ENCODE data around the gene KIF23. TPM values are rescaled to one million over a fixed set of nuclear protein-coding genes. Genes with fewer than 3 reads are reported as not detected.

The KIF23 gene
- total and polyA plus RNA-seq, 11 donors = 0.23 to 7.7 (median 0.66) TPM; not detected in 1

DNA sequence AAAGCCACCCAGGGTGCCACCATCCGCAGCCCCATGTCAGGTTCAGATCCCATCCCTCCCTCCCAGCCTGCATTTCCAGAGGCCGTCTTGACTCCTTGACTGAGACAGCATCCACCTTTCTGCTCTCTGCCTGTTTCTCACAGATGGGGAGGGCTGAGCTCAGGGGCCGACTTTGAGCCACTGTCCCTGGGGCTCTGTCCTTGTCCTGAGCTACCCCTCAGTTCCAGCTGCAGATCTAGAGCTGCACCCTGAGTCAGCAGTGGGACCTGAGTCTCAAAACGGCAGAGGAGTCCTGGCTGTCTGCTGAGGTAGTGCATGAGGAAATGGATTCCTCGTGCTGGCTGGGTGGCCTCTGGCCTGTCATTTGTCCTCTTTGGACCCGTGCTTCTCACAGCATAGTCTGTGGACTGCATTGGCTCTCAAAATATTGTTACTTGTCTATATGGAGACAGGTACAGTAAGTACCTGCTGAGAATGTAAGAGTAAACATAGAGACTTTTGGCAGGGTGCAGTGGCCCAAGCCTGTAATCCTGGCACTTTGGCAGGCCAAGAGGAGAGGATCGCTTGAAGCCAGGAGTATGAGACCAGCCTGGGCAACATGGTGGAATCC, 60.8 kb downstream of the KIF23 start:
- peaks cover 0 to 5% (median 0%) of the 10 kb centered on the region in 12 donors for H3K9me3 ChIP-seq
- intact Hi-C loops (cut with DNase I) = loop anchor here (1.0 to 10.0 kb wide), 13 partner anchors 102 to 1340 kb away; partner anchors contain the start of gene TLE3 (in 4 of the 10)
- DNase-seq (no peak), ATAC-seq (no peak)
- no peaks in the 10 kb centered on the region for H3K27me3 ChIP-seq
- no peaks in the 10 kb centered on the region for H3K4me1 ChIP-seq
- no peak overlapping the region for H3K27ac ChIP-seq
- no peak for TF ChIP-seq POLR2A (IDR thresholded peaks at IDR 0.05)
- TF ChIP-seq, protein P1, sequence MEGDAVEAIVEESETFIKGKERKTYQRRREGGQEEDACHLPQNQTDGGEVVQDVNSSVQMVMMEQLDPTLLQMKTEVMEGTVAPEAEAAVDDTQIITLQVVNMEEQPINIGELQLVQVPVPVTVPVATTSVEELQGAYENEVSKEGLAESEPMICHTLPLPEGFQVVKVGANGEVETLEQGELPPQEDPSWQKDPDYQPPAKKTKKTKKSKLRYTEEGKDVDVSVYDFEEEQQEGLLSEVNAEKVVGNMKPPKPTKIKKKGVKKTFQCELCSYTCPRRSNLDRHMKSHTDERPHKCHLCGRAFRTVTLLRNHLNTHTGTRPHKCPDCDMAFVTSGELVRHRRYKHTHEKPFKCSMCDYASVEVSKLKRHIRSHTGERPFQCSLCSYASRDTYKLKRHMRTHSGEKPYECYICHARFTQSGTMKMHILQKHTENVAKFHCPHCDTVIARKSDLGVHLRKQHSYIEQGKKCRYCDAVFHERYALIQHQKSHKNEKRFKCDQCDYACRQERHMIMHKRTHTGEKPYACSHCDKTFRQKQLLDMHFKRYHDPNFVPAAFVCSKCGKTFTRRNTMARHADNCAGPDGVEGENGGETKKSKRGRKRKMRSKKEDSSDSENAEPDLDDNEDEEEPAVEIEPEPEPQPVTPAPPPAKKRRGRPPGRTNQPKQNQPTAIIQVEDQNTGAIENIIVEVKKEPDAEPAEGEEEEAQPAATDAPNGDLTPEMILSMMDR (IDR thresholded peaks at IDR 0.05) = peak in 1 of 12 donors; percentile 2
- H3K36me3 ChIP-seq = no peaks in the 10 kb centered on the region
- 74 to 79% (median 76%) methylated on average over 5 to 7 of the region's 7 CpGs for WGBS, 4 donors
- no peak overlapping the region for H3K4me3 ChIP-seq

DNA sequence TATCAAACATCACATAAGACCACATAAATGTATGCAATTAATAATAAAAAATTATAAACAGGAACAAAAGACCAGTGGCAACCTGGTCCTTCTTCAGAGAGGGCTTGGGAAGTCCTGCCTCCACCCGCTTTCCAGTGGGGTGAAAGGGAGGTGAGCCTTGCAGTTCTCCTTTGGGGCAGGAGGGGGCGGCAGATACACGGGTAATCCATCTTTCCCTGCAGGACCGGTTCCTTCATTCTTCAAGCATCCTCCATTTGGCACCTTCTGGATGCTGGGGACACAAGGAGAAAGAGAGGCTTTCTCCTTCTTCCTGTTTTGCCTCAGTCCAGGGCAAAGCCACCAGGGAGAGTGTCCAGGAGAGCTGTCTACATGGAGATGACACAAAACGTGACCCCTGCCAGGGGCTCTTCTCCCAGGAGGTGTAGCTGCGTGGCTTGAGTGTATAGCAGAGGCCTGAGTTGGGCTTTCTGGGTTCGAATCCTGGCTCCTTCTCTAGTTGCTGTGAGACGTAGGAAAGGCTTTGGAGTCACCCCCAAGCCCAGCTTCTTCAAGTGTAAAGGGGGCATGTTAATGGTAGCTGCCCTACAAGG, 61.7 kb downstream of the KIF23 start:
- intact Hi-C loops (cut with DNase I) = loop anchor here (1.0 to 10.0 kb wide), 13 partner anchors 101 to 1339 kb away; partner anchors contain the start of gene TLE3 (in 4 of the 10)
- TF ChIP-seq, protein P1 (IDR thresholded peaks at IDR 0.05) = peak; percentile 84 to 95 (median 90)
- no peak for TF ChIP-seq POLR2A (IDR thresholded peaks at IDR 0.05)
- peak; percentile 49 to 86 (median 75) for ATAC-seq

DNA sequence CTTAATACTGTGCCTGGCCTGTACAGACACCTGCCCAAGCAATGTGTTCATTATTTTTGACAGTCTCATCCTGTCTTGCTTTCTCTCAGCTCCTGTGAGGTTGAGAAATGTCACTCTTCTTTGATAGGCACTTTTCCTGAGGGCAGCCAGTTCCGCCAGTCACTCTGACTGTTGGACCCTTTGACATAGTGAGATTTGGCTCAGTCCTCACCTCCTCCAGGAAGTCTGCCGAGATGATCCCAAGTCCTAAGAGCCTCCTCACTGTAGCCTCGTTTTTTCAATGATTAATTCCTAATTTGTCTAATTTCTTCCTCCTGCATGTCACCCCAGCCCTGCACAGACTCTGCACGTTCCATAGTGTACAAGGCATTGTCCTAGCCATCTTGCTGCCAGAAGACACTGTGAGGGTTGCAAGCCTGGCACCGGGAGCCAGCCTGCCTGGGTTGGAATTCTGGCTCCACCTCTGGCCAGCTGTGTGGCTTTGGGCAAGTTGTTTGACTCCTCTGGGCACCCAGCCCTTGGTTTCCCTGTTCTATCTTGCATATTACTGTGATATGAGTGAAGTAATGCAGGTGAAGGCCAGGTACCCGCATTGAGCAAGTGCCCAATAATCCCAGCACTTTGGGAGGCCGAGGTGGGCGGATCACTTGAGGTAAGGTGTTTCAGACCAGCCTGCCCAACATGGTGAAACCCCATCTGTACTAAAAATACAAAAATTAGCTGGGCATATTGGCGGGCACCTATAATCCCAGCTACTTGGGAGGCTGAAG, 62.7 kb downstream of the KIF23 start:
- TF ChIP-seq, protein P1 (IDR thresholded peaks at IDR 0.05) = no peak
- no peak for TF ChIP-seq POLR2A (IDR thresholded peaks at IDR 0.05)
- no peak overlapping the region for H3K4me3 ChIP-seq
- peaks cover 0 to 9% (median 0%) of the 10 kb centered on the region in 12 donors for H3K9me3 ChIP-seq
- intact Hi-C loops (cut with DNase I) = loop anchor here (5.0 to 10.0 kb wide), 12 partner anchors 100 to 1338 kb away; partner anchors contain the start of gene TLE3 (in 4 of the 10)
- ATAC-seq = no peak
- no peaks in the 10 kb centered on the region for H3K36me3 ChIP-seq
- 77 to 85% (median 81%) methylated on average over 9 of the region's 9 CpGs for WGBS, 4 donors
- DNase-seq = no peak
- H3K4me1 ChIP-seq = no peaks in the 10 kb centered on the region
- H3K27me3 ChIP-seq = no peaks in the 10 kb centered on the region
- H3K27ac ChIP-seq = no peak overlapping the region

More for the DNA sequence above, 61.7 kb downstream of the KIF23 start:
- peak; percentile 66 to 82 (median 69) for DNase-seq
- Histone ChIP-seq H3K9me3 (peaks cover 0 to 9% (median 0%) of the 10 kb centered on the region in 12 donors), H3K4me3 (no peak overlapping the region), H3K27me3 (no peaks in the 10 kb centered on the region), H3K36me3 (no peaks in the 10 kb centered on the region), H3K27ac (no peak overlapping the region), H3K4me1 (no peaks in the 10 kb centered on the region)
- 34 to 43% (median 37%) methylated on average over 8 of the region's 8 CpGs for WGBS, 4 donors

Measured in heart left ventricle (tissue), 16 donors.